Measurements from ENCODE around the gene CASP10.

The CASP10 gene

GRCh38 chr2:201200345-201200744 lies 17.4 kb downstream of the CASP10 start:
- no peak for DNase-seq

- no peak for DNase-seq
These were observed 18.4 kb downstream of the CASP10 start for GRCh38 chr2:201201371-201201770.

- DNase-seq: no peak
These were observed 21.1 kb downstream of the CASP10 start for GRCh38 chr2:201203916-201204654.

- DNase-seq: no peak
These were observed 21.9 kb downstream of the CASP10 start for GRCh38 chr2:201204655-201205514.

- DNase-seq: no peak
These were observed 22.5 kb downstream of the CASP10 start for GRCh38 chr2:201205515-201205849.

- DNase-seq: no peak
These were observed 25.8 kb downstream of the CASP10 start for GRCh38 chr2:201208563-201209252.

GRCh38 chr2:201215963-201216362 lies 33.0 kb downstream of the CASP10 start:
- DNase-seq: no peak

GRCh38 chr2:201216918-201217317 lies 34.0 kb downstream of the CASP10 start:
- DNase-seq: no peak

GRCh38 chr2:201218780-201219179 lies 35.8 kb downstream of the CASP10 start:
- no peak for DNase-seq

GRCh38 chr2:201219328-201220096 lies 36.6 kb downstream of the CASP10 start:
- DNase-seq: no peak

- no peak for DNase-seq
These were observed 37.2 kb downstream of the CASP10 start for GRCh38 chr2:201220102-201220570.

- no peak for DNase-seq
These were observed 40.4 kb downstream of the CASP10 start for GRCh38 chr2:201223089-201224073.

- no peak for DNase-seq
These were observed 45.5 kb downstream of the CASP10 start for GRCh38 chr2:201228271-201228911.

GRCh38 chr2:201228912-201229290 lies 46.0 kb downstream of the CASP10 start:
- DNase-seq: no peak

- peak; percentile 74 for DNase-seq
These were observed 49.0 kb downstream of the CASP10 start for GRCh38 chr2:201231781-201232466.

GRCh38 chr2:201232467-201232815 lies 49.5 kb downstream of the CASP10 start:
- no peak for DNase-seq

GRCh38 chr2:201233192-201233811 lies 50.4 kb downstream of the CASP10 start:
- DNase-seq: no peak

- no peak for DNase-seq
These were observed 51.1 kb downstream of the CASP10 start for GRCh38 chr2:201233812-201234662.

- DNase-seq: no peak
These were observed 51.8 kb downstream of the CASP10 start for GRCh38 chr2:201234663-201235135.
